CD4-positive, alpha-beta memory T cell (primary cell): Measurements from ENCODE around the gene KCTD21. TPM values are rescaled to one million over a fixed set of nuclear protein-coding genes. Genes with fewer than 3 reads are reported as not detected.
"Not testable (repeated sequence)": the region's sequence is repeated elsewhere in the genome, so short reads cannot be mapped to it uniquely, and the experiment has no call there.

Experiments used
- CTCF ChIA-PET: fragments of 350-600 bp; sonication (Branson Sonifier 250); formaldehyde crosslinking; loops from one replicate; lab custom pipeline; 2021; ENCODE audit warnings: inconsistent platforms; ENCODE audit not compliant: partially characterized antibody; lab: Charles Lee
- POLR2A ChIA-PET: fragments of 350-600 bp; sonication (Branson Sonifier 250); formaldehyde crosslinking; loops from one replicate; lab custom pipeline; 2021; ENCODE audit not compliant: partially characterized antibody; lab: Charles Lee
- DNase-seq, 5 donors: peaks; one replicate each; pipeline versions ENCODE4 v3.0.0 to v3.0.0-alpha.2; 2020 to 2022; ENCODE audit warnings: mixed read lengths in 1 of 5
- H3K27ac ChIP-seq: one replicate; pipeline ENCODE4 v1.7.0; 2013; ENCODE audit warnings: low read depth, low read length
- H3K27me3 ChIP-seq: 2 replicates; pipeline ENCODE4 v1.7.0; 2013; ENCODE audit warnings: mild to moderate bottlenecking, low read length, moderate library complexity; ENCODE audit not compliant: insufficient read depth
- H3K36me3 ChIP-seq: 2 replicates; pipeline ENCODE4 v1.7.0; 2013; ENCODE audit warnings: mild to moderate bottlenecking, low read length, moderate library complexity; ENCODE audit not compliant: insufficient read depth
- H3K4me1 ChIP-seq: 2 replicates; pipeline ENCODE4 v1.7.0; 2013; ENCODE audit warnings: mild to moderate bottlenecking, low read length, moderate library complexity; ENCODE audit not compliant: insufficient read depth
- H3K4me3 ChIP-seq, 2 donors: one replicate each; pipeline ENCODE4 v1.7.0; 2013; ENCODE audit warnings: low read length in 2 of 2, mild to moderate bottlenecking in 1 of 2
- H3K9me3 ChIP-seq, 2 donors: one replicate each; pipeline ENCODE4 v1.7.0; 2013; ENCODE audit warnings: low read length in 2 of 2, control low read depth in 1 of 2; ENCODE audit not compliant: control insufficient read depth in 1 of 2
- H3K27ac Mint-ChIP-seq, 7 donors: one replicate each; pipeline ENCODE4 v1.8.0; 2020 to 2021; ENCODE audit warnings: mixed read lengths in 7 of 7, mild to moderate bottlenecking in 6 of 7, inconsistent platforms in 3 of 7, moderate library complexity in 3 of 7
- H3K27me3 Mint-ChIP-seq, 2 donors: one replicate each; pipeline ENCODE4 v1.8.0; 2020 to 2021; ENCODE audit warnings: mixed read lengths in 2 of 2
- H3K36me3 Mint-ChIP-seq, 2 donors: one replicate each; pipeline ENCODE4 v1.8.0; 2020 to 2021; ENCODE audit warnings: mixed read lengths in 2 of 2, inconsistent platforms in 1 of 2, mild to moderate bottlenecking in 1 of 2
- H3K4me1 Mint-ChIP-seq, 4 donors: one replicate each; pipeline ENCODE4 v1.8.0; 2020 to 2021; ENCODE audit warnings: mixed read lengths in 4 of 4, mild to moderate bottlenecking in 1 of 4
- H3K4me3 Mint-ChIP-seq, 8 donors: one replicate each; pipeline ENCODE4 v1.8.0; 2020 to 2021; ENCODE audit warnings: mixed read lengths in 8 of 8, mild to moderate bottlenecking in 7 of 8, moderate library complexity in 6 of 8, inconsistent platforms in 3 of 8
- H3K9me3 Mint-ChIP-seq, 8 donors: one replicate each; pipeline ENCODE4 v1.8.0; 2020 to 2021; ENCODE audit warnings: mixed read lengths in 8 of 8, mild to moderate bottlenecking in 5 of 8, inconsistent platforms in 3 of 8, moderate library complexity in 1 of 8
- intact Hi-C: fragments of 100-400 bp; cut with micrococcal nuclease; formaldehyde crosslinking; loops from one replicate; pipeline ENCODE4 v1.15.1; 2023
- polyA plus RNA-seq, 2 donors: library from polyadenylated mRNA; unstranded; fragments of 300-500 nt; fragmentation: Illumina TruSeq; gene quantifications; one replicate each; pipeline ENCODE4 v1.2.3, GENCODE V29; 2021
- total RNA-seq, 2 experiments: library from RNA; stranded (reverse); gene quantifications; one replicate each; pipeline ENCODE4 v1.2.3, GENCODE V29; 2021

Gene KCTD21
- total and polyA plus RNA-seq, 4 experiments from 2014 or later, result 0.88 to 8.6 (median 5.3) TPM

- H3K9me3 ChIP-seq, result no peaks in the 10 kb centered on the region
- no peaks in the 10 kb centered on the region for H3K36me3 ChIP-seq
- H3K4me1 Mint-ChIP-seq, result peaks cover 0 to 13% (median 4%) of the 10 kb centered on the region in 4 donors
- no peak overlapping the region for H3K4me3 ChIP-seq
- intact Hi-C loops, result no loop called here
- peaks cover 0 to 2% (median 0%) of the 10 kb centered on the region in 8 donors for H3K9me3 Mint-ChIP-seq
- H3K4me3 Mint-ChIP-seq, result no peak overlapping the region
- H3K27ac ChIP-seq, result no peak overlapping the region
- H3K36me3 Mint-ChIP-seq, result peaks cover 26 to 31% of the 10 kb centered on the region in 2 donors
- H3K27ac Mint-ChIP-seq, result peak overlapping the region in 1 of 7 donors; percentile 1
- no peaks in the 10 kb centered on the region for H3K4me1 ChIP-seq
- DNase-seq, result no peak
- POLR2A ChIA-PET, result no interaction called here
- H3K27me3 ChIP-seq, result no peaks in the 10 kb centered on the region
- CTCF ChIA-PET, result no interaction called here
- H3K27me3 Mint-ChIP-seq, result no peaks in the 10 kb centered on the region
Measured at GRCh38 chr11:78181185-78181584, 7.2 kb downstream of the KCTD21 start.

DNA sequence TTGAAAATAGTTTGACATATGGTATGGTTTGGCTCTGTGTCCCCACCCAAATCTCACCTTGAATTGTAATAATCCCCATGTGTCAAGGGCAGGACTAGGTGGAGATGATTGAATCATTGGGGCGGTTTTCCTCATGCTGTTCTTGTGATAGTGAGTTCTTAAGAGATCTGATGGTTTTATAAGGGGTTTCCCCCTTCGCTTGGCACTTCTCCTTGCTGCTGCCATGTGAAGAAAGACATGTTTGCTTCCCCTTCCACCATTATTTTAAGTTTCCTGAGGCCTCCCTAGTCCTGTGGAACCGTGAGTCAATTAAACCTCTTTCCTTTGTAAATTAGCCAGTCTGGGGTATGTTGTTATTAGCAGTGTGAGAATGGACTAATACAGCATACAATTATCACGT, 7.7 kb downstream of the KCTD21 start:
- POLR2A ChIA-PET, result no interaction called here

GRCh38 chr11:78179459-78180071, 8.9 kb downstream of the KCTD21 start:
- intact Hi-C loops, result no loop called here
- H3K27ac Mint-ChIP-seq, result peak overlapping the region in 1 of 7 donors; percentile 30
- POLR2A ChIA-PET, result no interaction called here
- peaks cover 0 to 13% (median 4%) of the 10 kb centered on the region in 4 donors for H3K4me1 Mint-ChIP-seq
- peaks cover 30 to 37% of the 10 kb centered on the region in 2 donors for H3K36me3 Mint-ChIP-seq
- peaks cover 0 to 2% (median 0%) of the 10 kb centered on the region in 8 donors for H3K9me3 Mint-ChIP-seq
- no peaks in the 10 kb centered on the region for H3K4me1 ChIP-seq
- no peak overlapping the region for H3K27ac ChIP-seq
- no peaks in the 10 kb centered on the region for H3K27me3 ChIP-seq
- no peak for DNase-seq
- H3K27me3 Mint-ChIP-seq, result no peaks in the 10 kb centered on the region
- no peak overlapping the region for H3K4me3 Mint-ChIP-seq
- no peaks in the 10 kb centered on the region for H3K36me3 ChIP-seq
- H3K4me3 ChIP-seq, result no peak overlapping the region
- CTCF ChIA-PET, result interaction anchor here (0.6 kb wide), 1 partner anchor 384 kb away, joined by 3 read pairs; no protein-coding TSS in a partner anchor
- H3K9me3 ChIP-seq, result no peaks in the 10 kb centered on the region

More for the DNA sequence above, 7.7 kb downstream of the KCTD21 start:
- Mint-ChIP-seq H3K4me3 (no peak overlapping the region), H3K27me3 (no peaks in the 10 kb centered on the region), H3K9me3 (peaks cover 0 to 2% (median 0%) of the 10 kb centered on the region in 8 donors), H3K27ac (no peak overlapping the region), H3K36me3 (peaks cover 28 to 34% of the 10 kb centered on the region in 2 donors), H3K4me1 (peaks cover 0 to 13% (median 4%) of the 10 kb centered on the region in 4 donors)
- intact Hi-C loops, result no loop called here
- H3K27ac ChIP-seq, result no peak overlapping the region
- no peaks in the 10 kb centered on the region for H3K9me3 ChIP-seq
- DNase-seq, result no peak
- no peaks in the 10 kb centered on the region for H3K36me3 ChIP-seq
- no peaks in the 10 kb centered on the region for H3K27me3 ChIP-seq
- CTCF ChIA-PET, result no interaction called here
- H3K4me1 ChIP-seq, result no peaks in the 10 kb centered on the region
- H3K4me3 ChIP-seq, result no peak overlapping the region

GRCh38 chr11:78177216-78177615, 11.2 kb downstream of the KCTD21 start:
- DNase-seq, result no peak
- peaks cover 0 to 2% (median 0%) of the 10 kb centered on the region in 8 donors for H3K9me3 Mint-ChIP-seq
- peaks cover 0 to 9% (median 5%) of the 10 kb centered on the region in 4 donors for H3K4me1 Mint-ChIP-seq
- peaks cover 42 to 55% of the 10 kb centered on the region in 2 donors for H3K36me3 Mint-ChIP-seq
- no peak overlapping the region for H3K4me3 Mint-ChIP-seq
- ChIA-PET POLR2A (no interaction called here), CTCF (no interaction called here)
- H3K9me3 ChIP-seq, result no peaks in the 10 kb centered on the region
- H3K27me3 ChIP-seq, result no peaks in the 10 kb centered on the region
- no peak overlapping the region for H3K4me3 ChIP-seq
- H3K27ac Mint-ChIP-seq, result no peak overlapping the region
- intact Hi-C loops, result no loop called here
- no peaks in the 10 kb centered on the region for H3K27me3 Mint-ChIP-seq
- peaks cover 4% of the 10 kb centered on the region for H3K36me3 ChIP-seq
- no peak overlapping the region for H3K27ac ChIP-seq
- no peaks in the 10 kb centered on the region for H3K4me1 ChIP-seq

GRCh38 chr11:78176605-78177141, 11.8 kb downstream of the KCTD21 start:
- H3K36me3 Mint-ChIP-seq, result peaks cover 43 to 56% of the 10 kb centered on the region in 2 donors
- intact Hi-C loops, result no loop called here
- no peak for DNase-seq
- Histone ChIP-seq H3K27me3 (no peaks in the 10 kb centered on the region), H3K27ac (no peak overlapping the region), H3K4me1 (no peaks in the 10 kb centered on the region), H3K36me3 (peaks cover 4% of the 10 kb centered on the region), H3K9me3 (no peaks in the 10 kb centered on the region), H3K4me3 (no peak overlapping the region)
- H3K27me3 Mint-ChIP-seq, result no peaks in the 10 kb centered on the region
- CTCF ChIA-PET, result no interaction called here
- POLR2A ChIA-PET, result no interaction called here
- peaks cover 0 to 9% (median 4%) of the 10 kb centered on the region in 4 donors for H3K4me1 Mint-ChIP-seq
- peaks cover 0 to 2% (median 0%) of the 10 kb centered on the region in 8 donors for H3K9me3 Mint-ChIP-seq
- H3K27ac Mint-ChIP-seq, result peak overlapping the region in 1 of 7 donors; percentile 39
- no peak overlapping the region for H3K4me3 Mint-ChIP-seq

- H3K9me3 ChIP-seq, H3K4me1 Mint-ChIP-seq, H3K9me3 Mint-ChIP-seq, H3K36me3 ChIP-seq, H3K4me3 ChIP-seq, CTCF ChIA-PET, H3K27me3 Mint-ChIP-seq, intact Hi-C loops, H3K4me1 ChIP-seq, DNase-seq, H3K27ac Mint-ChIP-seq, H3K27me3 ChIP-seq, H3K4me3 Mint-ChIP-seq, H3K27ac ChIP-seq: not testable (repeated sequence)
- POLR2A ChIA-PET, result interaction anchor here (0.8 kb wide), 1 partner anchor 9 kb away, joined by 3 read pairs; no protein-coding TSS in a partner anchor
- peaks cover 39 to 55% of the 10 kb centered on the region in 2 donors for H3K36me3 Mint-ChIP-seq
Measured at GRCh38 chr11:78175862-78176261, 12.6 kb downstream of the KCTD21 start.

DNA sequence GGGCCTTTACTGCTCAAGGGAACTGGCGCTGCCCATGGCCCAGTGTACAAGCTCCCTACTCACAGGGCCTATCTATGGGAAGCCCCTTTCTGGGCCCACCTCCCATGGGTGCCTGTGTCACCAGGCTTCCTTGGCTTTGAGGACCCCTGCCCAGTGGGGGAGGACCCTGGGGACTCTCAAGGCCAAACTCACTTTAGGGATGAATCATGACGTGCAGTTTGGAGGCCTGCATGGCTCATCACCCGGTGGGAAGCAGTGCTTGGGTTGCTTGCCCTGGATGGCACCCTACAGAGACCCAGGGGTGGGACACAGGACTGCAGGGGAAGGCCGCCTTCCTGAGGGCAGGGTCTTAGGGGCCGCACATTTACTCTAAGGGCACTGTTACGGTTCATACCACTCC, 16.5 kb downstream of the KCTD21 start:
- H3K4me1 Mint-ChIP-seq, result peaks cover 0 to 1% (median 0%) of the 10 kb centered on the region in 4 donors

More for the DNA sequence above, 16.5 kb downstream of the KCTD21 start:
- DNase-seq, result no peak
- H3K4me3 Mint-ChIP-seq, result no peak overlapping the region
- no peaks in the 10 kb centered on the region for H3K9me3 Mint-ChIP-seq
- intact Hi-C loops, result no loop called here
- peak overlapping the region in 1 of 7 donors; percentile 30 for H3K27ac Mint-ChIP-seq
- peaks cover 24 to 45% of the 10 kb centered on the region in 2 donors for H3K36me3 Mint-ChIP-seq
- POLR2A ChIA-PET, result interaction anchor here (1.0 kb wide), 1 partner anchor 32 kb away, joined by 3 read pairs; the partner anchor contains the start of gene ALG8
- no peaks in the 10 kb centered on the region for H3K27me3 Mint-ChIP-seq
- Histone ChIP-seq H3K4me1 (no peaks in the 10 kb centered on the region), H3K36me3 (peaks cover 4% of the 10 kb centered on the region), H3K27me3 (no peaks in the 10 kb centered on the region), H3K27ac (no peak overlapping the region), H3K9me3 (no peaks in the 10 kb centered on the region), H3K4me3 (no peak overlapping the region)
- CTCF ChIA-PET, result no interaction called here
